Activated CD4-positive, alpha-beta T cell treated with anti-CD3 and anti-CD28 coated beads for 48 hours (primary cell): ENCODE results near the gene SLCO2A1.

Experiments
- DNase-seq: peaks from one replicate; pipeline ENCODE4 v3.0.0-alpha.2; 2020

SLCO2A1 gene

DNA sequence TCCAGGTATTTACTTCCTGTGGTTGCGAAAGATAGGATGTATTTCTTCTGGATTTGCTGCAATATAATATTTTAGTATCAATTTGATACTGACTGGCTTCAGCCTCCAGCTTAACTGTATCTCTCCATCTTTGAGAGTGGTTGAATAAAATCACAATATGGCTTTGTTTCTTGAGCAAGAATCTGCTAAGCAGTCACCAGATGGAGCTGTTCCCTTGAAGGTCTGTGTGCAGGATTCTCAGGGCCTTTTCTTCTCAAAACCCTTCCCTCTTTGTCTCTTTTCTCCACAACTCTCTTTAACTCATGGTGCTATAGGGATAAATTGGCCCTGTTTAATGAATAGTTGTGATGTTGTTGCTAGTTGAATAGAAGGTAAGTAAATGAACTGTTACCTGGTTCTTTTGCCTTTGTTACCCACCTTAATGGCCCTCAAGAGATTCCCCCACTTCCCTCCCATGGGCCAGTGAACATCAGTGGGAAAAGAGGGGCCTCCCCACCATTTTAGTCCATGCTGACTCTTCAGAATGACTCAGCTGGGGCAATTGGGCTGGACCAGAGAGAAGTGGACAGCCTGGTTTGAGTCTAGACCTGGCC, 99.3 kb downstream of the SLCO2A1 start:
- no peak for DNase-seq

DNA sequence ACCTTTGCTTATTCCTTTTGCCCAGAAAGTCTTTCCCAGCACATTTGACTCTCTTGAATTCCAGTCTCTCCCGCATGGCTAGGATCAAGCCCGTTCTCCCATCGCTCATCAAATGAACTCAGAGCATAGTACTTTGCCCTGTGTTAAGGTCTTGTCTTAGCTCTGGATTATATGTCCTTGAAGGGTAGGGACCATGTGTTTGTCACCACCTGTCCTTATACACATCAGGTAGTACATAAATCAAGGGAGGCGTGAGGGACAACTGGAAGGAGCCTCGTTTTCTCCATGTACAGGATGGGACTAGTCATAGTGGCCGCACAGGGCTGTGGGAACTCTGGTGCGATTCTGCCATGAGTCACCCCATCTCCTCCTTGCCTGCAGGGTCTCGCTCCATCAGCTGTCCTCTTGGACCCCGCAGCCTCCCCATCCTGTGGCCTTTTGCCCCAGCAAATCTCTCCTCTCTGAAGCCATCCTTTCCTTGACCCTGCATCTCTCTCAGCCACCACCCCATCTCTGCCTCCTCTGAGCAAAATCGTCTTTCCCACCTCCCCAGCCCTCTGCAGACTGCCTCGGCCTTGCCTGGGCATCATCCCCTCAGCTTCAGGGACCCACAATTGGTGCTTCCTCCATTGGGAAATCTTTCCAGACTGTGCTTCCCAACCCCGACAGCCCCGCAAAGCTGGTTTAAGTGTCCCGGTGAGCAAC, 100.7 kb downstream of the SLCO2A1 start:
- no peak for DNase-seq

DNA sequence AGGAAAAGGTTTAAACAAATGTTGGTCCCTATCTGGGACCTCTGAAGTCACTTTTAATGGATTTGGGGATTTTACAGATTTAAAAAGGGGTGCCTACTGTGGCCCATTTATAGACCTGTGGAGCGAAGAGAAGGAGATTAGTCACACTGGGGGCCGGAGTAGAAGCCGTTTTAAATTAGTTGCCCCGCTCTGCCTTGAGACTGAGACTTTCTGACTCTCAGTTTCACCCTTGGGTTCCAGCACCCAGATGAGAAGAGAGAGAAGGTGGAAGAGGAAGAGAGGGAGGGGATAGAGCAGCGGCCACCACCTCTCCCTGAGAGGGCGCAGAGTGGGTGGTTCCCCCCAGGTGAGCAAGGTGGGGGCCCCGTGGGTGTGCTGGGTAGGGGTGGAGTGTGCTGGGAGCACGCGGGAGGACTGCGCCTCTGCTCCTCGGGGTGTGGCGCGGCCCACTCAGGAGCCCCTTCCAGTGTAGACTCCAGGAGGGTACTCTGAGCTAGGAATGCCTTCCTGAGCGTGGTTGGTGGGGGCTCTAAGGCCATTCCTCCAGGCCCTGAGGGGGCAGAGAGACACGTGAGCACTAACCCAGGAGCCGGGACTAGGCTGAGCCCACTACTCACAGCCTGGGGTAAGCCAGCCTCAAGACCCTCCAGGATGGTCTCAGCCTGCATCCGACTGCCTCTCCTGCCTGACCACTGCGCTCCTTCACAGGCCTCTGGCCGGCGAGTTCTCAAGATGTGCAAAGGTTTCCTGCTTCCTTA, 101.4 kb downstream of the SLCO2A1 start:
- no peak for DNase-seq

DNA sequence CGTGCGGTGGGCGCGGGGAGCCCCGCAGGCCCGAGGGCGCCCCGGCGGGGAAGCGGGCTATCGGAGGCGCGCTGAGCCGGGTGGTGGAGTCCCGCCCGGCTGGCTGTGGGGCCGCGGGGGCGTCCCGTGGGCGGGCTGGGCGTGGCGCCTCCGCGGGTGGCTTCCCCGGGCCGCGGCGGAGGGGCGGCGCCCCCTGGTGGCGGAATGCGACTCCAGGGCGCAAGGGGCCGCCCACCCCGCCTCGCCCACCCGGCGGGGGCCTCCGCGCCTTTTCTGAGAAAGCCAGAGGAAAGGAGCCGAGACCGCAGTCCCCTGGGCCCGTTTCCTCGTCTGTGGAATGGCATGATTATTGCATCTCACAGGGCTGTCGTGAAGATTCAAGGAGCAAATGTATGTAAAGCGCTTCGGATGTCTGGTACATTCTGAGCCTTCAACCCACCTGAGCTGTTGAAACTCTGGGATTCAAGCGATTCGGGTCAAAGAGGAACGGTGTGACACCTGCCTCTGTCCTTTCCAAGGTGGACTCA, 102.1 kb downstream of the SLCO2A1 start:
- peak; percentile 71 for DNase-seq

DNA sequence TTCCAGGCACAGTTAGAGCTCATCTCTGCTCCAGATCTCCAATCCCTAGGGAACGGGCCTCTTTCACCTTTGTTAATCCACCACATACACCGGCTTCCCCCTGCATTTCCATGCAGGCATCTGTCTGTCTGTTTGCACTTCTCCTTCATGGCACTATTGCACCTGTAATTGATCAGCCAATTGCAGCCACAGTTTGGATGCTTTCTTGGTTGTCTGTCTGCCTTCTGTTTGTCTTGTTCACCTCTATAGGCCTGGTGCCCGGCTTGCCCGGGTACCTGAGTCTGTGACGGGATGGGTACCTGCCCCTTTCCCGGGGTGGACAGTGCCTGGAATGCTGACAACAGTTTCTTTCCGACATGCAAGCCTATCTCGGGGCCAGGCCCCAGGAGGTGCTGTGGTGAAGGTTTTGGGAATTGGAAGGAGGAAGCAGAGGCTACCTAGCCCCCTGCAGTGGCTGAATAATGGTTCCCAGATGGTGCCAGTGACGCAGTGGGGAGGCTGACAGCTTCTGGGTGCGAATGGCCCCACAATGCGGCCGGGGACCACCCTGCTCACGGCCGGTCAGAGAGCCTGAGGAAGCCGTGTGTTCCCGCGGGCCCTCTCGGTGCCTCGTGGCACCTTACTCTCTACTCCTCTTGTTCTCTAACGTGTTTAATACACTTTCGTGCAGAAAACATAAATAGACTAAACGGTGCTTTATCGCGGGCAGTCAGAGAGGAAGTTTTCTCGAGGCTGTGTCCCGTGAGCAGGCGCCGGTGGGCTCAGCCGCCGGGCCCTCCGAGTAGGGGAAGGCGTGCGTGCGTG, 102.8 kb downstream of the SLCO2A1 start:
- DNase-seq = no peak

DNA sequence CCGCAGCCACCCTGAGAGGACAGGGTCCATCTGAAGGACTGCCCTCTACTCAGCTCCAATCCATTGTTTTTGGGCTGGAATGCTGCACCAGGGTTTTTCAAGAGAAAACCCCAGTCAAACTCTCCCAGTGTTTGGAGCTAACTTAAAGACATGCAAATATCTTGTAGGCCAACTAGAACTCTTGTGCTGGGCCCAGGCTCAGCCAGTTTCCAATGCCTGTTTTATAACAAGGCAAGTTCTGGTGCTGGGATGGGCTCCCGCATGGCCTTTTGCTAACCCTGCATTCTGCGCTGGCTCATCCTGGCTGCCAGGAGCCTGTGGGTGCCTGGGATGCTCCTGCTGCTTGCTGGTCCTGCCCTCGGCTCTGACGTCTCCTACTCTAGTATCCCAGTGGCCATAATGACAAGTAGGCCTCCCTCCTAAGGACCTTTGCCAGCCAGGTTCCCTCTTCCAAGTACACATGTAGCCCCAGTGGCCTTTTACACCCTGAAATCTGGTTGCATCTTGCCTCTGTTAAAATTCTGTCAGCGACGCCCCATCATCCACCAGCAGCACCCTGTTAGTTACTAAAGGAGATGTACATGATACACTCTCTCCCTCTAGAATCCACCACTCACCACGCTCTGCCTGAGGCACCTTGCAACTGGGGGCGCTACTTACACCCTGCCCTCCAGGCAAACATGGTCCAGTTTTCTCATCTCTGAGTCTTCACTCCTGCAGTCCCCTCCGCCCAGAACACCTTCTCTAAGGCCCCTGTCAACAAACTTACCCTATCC, 103.6 kb downstream of the SLCO2A1 start:
- no peak for DNase-seq

DNA sequence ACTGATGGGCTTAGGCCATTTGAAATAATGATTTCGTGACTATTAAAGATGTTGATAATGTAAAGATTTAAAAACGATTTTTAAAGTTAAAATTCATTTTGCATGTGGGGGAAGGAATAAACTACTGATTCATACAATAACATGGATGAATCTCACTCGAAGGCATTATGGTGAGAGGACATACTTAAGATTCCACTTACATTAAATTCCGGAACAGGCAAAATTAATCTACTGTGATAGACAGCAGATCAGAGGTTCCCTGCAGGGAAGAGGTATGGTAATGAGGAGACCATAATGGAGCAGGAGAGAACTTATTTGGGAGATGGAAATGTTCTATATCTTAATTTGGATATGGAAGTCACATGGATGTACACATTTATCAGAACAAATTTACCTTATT, 105.7 kb downstream of the SLCO2A1 start:
- no peak for DNase-seq

DNA sequence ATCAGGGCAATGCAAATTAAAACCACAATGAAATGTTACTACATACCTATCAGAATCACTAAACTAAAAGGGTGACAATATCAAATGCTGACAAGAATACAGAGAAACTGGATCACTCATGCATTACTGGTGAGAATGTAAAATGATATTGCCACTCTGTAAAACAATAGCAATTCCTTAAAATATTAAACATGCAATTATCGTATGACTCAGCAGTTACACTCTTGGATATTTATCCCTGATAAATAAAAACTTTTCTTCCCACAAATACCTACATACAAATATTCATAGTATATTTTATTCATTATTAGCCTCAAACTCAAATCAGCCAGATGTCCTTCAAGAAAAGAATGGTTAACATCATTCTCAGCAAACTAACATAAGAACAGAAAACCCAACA, 108.1 kb downstream of the SLCO2A1 start:
- no peak for DNase-seq

DNA sequence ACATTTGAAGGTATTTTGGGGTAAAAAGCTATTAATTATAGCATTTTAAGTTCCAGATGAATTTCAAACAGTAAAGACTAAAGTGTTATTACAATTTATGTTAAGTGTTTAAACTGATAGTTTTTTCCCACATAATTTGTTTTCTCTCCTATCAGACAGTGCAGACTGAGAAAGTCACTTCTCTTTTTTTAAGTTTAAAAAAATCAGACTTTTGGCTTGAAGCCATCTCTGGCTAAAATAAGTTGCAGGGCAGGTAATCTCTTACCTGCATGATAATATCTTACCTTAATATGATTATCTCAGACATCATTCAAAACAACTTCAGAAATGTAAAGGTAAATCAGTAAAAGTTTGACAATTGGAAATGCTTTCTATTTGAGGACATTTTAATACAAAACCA, 112.6 kb downstream of the SLCO2A1 start:
- no peak for DNase-seq

DNA sequence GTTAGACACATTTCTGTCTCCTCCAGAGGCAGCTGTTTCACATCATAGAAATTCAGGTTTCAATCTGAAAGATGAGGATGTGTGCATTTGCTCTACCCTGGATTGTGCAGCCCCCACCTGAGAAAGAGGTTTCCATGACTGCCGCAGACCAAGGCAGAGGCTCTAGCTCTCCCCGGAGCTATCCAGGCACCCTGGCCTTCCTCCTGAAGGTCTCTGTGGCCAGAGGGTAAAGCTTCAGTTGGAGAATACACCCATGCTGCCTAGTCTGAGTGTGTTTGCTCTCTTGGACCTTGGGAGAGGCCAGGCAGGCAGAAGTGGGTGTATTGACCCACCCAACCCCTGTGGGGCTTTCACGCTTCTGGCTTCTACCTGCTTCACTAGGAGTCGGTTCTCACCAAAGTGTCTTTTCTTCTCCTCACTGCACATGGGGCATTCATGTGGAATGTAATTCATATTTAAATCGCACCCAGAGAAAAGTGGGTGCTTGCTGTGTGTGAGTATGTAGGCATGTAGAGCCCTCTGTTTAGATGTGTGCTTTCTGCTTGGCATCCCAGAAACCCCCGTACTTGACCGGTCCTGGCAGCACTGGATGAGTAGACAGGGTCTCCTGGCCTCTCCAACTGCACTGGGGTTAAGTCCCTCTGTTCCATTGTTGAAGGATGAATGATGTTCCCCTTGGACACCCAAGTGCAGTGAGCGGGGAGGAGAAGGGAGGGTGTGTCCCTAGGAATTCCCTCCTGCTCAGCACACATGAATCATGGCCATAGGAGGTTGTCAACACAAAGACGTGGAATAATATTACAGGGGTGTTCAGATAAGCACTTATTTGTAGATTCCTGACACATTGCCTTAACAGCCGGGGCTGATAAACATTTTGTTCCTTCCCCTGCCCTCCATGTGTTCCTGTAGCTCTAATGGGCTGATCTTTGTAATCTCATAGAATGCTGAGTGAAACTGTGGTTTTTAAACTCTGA, 113.8 kb downstream of the SLCO2A1 start:
- DNase-seq = no peak

DNA sequence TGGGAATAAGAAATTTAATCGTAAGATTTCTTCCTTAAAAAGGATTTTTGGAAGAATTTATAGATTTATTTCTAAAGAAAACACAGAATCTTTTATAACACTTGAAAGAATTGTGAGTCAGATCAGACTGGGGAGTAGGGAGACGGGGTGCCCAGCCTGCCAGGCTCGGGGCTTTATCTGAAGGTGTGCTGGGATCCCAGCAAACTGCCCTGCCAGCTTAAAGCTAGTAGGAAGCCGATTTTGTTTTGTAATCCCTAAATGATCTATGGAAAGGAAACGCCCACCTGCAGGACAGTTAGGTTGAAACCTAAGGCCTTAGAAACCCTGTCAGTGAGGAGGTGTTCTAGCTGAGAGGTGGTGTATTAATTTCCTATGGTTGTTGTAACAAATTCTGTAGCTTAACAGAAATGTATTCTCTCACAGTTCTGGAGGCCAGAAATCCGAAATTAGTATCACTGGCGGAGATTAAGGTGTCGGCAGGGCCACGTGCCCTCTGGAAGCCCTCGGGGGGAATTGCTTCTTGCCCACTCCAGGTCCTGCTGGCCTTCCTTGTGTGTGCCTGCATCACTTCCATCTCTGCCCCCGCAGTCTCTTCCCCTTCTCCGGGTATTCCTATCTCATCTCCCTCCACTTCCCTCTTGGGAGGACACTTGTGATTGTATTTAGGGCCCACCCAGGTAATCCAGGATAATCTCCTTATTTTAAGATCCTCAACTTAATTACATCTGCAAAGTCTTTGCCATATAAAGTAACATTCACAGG, 114.7 kb downstream of the SLCO2A1 start:
- no peak for DNase-seq

DNA sequence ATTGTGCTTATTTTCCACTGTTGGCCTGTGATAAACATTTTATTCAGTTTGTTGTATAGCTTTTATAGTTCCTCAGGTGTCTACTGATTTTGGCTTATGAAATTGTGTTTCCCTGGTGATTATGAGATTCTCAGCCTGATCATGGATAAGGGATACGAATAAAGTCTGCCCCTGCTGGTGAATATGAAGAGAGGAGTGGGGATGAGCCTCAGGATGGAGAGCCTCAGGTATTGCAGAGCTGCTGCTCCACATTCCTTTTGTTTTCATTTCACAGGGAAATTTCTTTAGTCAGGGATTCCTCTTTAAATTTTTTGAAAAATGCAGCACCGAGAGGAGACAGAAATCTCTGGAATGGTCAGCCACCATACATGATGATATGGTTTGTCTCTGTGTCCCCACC, 119.3 kb downstream of the SLCO2A1 start:
- DNase-seq = no peak

DNA sequence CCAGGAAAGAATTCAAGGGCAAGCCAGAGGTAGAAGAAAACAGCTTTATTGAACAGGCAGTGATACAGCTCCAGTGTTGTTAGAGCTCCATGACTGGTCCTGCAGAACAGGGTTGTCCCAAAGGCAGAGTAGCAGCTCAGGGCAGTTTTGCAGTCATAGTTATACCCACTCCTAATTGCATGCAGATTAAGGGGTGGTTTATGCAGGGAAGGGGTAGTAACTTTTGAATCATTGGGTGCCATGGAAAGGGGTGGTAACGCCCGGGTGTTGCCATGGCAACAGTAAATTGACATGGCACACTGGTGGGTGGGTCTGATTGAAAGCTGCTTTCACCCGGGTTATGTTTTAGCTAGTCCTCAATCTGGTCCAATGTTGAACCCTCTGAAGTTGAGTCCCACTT, 124.3 kb downstream of the SLCO2A1 start:
- no peak for DNase-seq

DNA sequence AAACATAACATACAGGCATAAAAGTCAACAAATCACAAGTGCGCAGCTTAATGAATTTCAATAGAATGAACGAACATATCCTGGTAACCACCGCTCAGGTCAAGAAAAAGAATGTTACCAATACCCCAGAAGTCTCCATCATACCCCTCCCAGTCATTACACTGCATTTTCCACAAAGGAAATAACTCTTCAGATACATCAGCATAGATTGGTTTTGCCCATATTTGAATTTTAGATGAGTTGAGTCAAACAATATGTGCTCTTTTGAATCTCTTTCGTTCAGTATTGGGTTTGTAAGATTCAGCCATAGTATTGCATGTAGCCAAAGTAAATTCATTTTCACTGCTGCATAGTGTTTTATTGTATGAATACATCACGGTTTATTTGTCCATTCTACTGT, 127.9 kb downstream of the SLCO2A1 start:
- DNase-seq = no peak

DNA sequence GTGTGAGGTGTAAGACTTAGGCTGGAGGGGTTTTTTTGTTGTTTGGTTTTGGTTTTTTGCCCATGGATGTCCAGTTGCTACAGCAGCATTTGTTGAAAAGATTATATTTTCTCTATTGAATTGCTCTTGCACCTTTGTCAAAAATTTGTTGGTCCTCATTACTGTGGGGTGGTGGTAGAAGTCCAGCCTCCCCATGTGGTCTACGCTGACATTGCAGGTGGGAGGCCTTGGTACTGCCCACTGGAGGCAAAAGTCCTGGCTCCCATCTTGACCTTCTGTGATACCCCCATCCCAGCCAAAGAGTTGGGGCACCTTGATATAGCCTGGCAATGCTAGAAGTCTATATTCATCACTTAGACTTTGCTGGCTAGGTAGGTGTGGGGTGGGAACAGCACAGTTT, 128.6 kb downstream of the SLCO2A1 start:
- no peak for DNase-seq

DNA sequence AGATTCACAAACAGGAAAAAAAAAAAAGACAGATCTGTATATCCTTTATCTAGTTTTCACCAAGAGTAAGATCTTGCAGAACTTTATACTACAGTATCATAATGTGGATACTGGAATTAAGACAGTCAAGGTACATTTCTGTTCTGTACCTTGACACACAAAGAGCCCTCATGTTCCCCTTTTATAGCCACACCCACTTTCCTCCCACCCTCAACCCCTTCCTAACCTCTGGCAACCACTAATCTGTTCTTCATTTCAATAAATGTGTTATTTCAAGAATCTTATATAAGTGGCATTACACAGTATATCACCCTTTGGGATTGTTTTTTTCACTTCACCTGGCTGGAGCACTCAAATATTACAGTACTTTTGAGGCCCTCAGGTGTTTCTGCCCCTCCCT, 130.4 kb downstream of the SLCO2A1 start:
- no peak for DNase-seq

DNA sequence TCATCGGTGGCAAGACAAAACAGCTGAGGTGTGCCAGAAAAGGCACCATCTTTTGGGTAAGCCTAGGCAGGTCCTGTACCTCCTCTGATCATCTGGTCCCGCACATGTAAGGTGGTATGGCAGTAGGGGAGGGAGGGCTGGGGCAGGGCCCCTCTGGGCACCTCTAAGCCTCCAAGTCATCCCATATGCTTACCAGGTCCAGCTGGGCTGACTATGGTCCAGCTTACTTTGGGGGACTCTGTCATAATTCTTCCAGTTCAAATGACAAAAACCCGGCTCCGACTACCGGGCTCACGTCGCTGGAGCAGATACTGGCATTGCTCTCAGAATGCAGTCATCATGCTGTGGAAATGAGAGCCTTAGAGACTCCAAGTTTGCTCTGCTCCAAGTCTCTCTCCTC, 132.2 kb downstream of the SLCO2A1 start:
- DNase-seq = no peak

DNA sequence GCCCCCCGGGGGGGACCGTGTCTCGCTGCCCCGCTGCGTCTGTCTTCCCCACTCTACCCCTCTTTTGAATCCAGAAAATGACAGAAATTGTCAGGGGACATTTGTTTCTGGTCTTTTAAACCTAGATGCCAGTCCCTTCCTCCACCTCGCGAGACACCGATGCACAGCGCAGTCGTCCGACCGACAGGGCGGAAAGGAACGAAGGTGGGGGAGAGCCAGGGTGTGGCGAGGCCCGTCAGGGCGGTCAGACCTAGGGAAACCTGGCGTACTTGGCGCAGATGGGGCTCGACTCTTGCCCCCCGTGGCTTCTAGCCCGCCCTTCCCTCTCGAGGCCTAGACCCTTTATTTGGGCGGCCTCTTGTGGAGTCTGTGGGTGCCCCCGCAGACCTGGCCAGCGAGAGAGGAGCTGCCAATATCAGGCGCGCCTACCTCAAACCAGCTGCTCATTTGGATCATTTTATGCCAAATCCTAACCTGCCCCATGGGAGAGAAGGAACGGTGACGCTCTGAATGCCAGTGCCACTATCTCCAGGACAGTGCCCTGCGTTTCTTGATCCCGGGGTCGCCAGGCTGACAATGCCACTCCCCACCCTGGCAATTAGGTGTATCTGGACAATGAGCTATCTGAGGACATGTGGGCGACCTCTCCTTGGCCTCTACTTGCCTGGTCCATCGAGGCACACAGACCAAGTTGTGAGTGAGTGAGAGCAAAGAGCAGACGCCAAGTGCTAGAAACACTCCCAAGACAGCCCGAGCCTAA, 133.5 kb downstream of the SLCO2A1 start:
- DNase-seq = no peak

DNA sequence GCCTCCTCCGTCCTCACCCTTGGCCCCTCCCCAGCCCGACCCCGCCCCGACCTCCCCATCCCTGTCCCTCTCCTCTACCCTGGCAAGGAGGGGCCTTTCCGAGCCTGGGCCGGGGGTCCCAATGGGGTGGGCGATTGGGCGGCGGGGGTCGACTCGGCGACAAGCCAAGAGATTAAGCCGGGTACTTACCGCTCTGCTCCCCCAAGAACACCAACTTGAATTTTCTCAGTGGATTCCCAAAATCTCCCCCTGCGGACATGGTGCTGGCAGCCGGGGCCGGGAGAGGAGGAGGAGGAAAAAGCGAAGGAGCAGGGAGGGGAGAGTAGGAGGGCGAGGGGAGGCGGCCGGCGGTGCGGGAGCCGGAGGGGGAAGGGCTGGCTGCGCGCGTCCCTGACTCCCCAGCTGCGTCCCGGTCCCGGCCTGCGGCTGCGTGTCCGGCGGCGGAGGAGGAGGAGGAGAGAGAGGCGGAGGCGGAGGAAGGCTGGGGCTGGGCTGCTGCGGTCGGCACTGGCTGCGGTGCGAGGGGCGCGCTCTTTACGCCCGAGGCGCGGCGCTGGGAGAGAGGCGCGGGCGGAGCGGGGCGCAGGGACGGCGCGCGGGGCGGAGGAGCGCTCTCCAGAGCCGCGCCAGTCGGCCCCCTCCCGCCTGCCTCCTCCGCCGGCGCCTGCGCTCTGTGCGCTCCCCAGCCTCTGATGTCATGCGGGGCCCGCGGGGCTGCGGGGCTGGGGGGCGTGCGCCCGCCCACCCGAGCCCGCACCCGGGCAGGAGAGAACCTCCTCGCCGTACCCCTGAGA, 134.3 kb downstream of the SLCO2A1 start, which contains the start of gene RAB6B:
Gene RAB6B, minus strand, starts transcription at position 675 of the 794 bp plus-strand sequence. Its CDS starts 416 bp downstream, at position 259.
- peak; percentile 28 for DNase-seq
